ENCODE data around the gene AMBP. TPM values are rescaled to one million over a fixed set of nuclear protein-coding genes. Genes with fewer than 3 reads are reported as not detected.

The AMBP gene
- total and polyA plus RNA-seq, 2 of the 13 experiments (the other 11 are each of a cell fraction or from before 2014, with no cell fraction given): 1,510 to 2,580 TPM

Other genes with a start within 250 kb of the AMBP start
- 0.06 and 0.07 TPM in 2 replicates for gene ZNF618, start 202.0 kb downstream of the AMBP start, total RNA-seq (2016; rRNA removed; fragmentation: Illumina TruSeq; extraction: Trizol)
- 0.05 and 0.07 TPM in 2 replicates for gene ZNF618, start 202.0 kb downstream of the AMBP start, polyA plus RNA-seq (2011; rRNA removed)
- 0.81 and 1.8 TPM in 2 replicates for gene KIF12, start 21.0 kb upstream of the AMBP start, total RNA-seq (2016; rRNA removed; fragmentation: Illumina TruSeq; extraction: Trizol)
- 12.5 and 14.8 TPM in 2 replicates for gene KIF12, start 21.0 kb upstream of the AMBP start, polyA plus RNA-seq (2011; rRNA removed)
- gene COL27A1, start 77.2 kb upstream of the AMBP start, total RNA-seq (2016; rRNA removed; fragmentation: Illumina TruSeq; extraction: Trizol): 13.1 and 71.3 TPM in 2 replicates
- gene COL27A1, start 77.2 kb upstream of the AMBP start, polyA plus RNA-seq (2011; rRNA removed): 89.1 and 105 TPM in 2 replicates
- 327 and 699 TPM in 2 replicates for gene ORM1, start 244.8 kb upstream of the AMBP start, total RNA-seq (2016; rRNA removed; fragmentation: Illumina TruSeq; extraction: Trizol)
- gene ORM1, start 244.8 kb upstream of the AMBP start, polyA plus RNA-seq (2011; rRNA removed): 1,180 and 1,355 TPM in 2 replicates